Prostate gland (tissue), 2 donors: ENCODE data around the gene TANC1.

Experiments
- CTCF ChIP-seq, 4 experiments: fragments of 200-600 bp in 2 of 4; fragments of 450-650 bp in 2 of 4; sonication (generic) in 2 of 4; IDR thresholded peaks; 1 replicate in 3 of 4; 2 replicates in 1 of 4; pipeline ENCODE4 v1.5.1; 2016 to 2019; ENCODE audit warnings: antibody characterized with exemption in 4 of 4, mild to moderate bottlenecking in 2 of 4, moderate library complexity in 2 of 4
- POLR2A ChIP-seq: fragments of 450-650 bp; IDR thresholded peaks from one replicate; pipeline ENCODE4 v1.6.1; 2016; ENCODE audit warnings: antibody characterized with exemption, mild to moderate bottlenecking
- POLR2AphosphoS5 ChIP-seq: sonication (generic); formaldehyde crosslinking; IDR thresholded peaks from one replicate; pipeline ENCODE4 v1.6.1; 2017; ENCODE audit warnings: antibody characterized with exemption

GRCh38 chr2:159176555-159176954 is 208.1 kb downstream of the TANC1 start:
- peak in 1 of 4 experiments; percentile 8 for TF ChIP-seq CTCF (IDR thresholded peaks at IDR 0.05)
- TF ChIP-seq POLR2AphosphoS5 = no peak
- TF ChIP-seq POLR2A = no peak
